ENCODE measurements around the gene EXOC6B. TPM values are rescaled to one million over a fixed set of nuclear protein-coding genes. Genes with fewer than 3 reads are reported as not detected.
A peak's percentile ranks its signal among the peaks of the same experiment; 100 is the strongest.

EXOC6B gene
- total and polyA plus RNA-seq, 8 donors, result 2.4 to 19.2 (median 11.3) TPM

DNA sequence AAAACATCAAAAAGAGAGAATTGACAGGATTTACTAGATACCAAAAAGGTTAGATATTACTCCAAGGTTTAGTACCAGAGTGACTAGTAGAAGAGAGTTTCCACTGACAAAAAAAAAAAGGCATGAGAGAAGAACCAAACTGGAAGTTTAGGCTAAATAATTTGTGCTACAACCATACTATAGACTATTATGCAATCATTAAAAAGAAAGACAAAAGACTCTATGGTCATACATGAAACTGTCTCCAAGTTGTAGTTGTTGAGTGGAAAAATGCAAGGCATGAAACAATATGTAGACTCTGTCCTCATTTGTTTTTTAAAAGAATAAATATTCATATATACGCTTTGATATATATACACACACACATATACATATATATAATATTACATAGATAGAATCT is 1.7 kb upstream of the EXOC6B start:
- FAIRE-seq, result no peak
- H3K4me1 ChIP-seq, result peaks cover 0 to 10% (median 0%) of the 10 kb centered on the region in 3 donors

DNA sequence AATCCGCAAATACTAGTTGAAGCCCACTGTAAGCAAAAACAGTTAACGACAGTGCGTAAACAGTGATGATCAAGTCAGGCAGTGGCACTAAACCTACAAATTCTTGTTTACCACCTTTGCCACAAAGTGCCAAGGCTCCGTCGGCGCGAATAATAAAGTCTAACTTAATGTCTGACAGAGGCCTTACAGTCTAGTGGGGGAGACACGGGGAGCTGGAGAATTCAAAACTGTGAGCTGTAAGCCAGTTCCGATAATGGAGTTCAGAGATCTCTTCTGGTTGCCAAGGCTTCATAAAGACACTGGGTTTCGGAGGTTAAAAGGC is 284 bp upstream of the EXOC6B start:
- intact Hi-C loops (cut with DNase I), result no loop called here
- Histone ChIP-seq H3K4me3 (peak overlapping the region in 2 of 4 donors; percentile 87 to 93), H3K27ac (no peak overlapping the region), H3K36me3 (no peaks in the 10 kb centered on the region), H3K9me3 (no peaks in the 10 kb centered on the region), H3K27me3 (no peaks in the 10 kb centered on the region), H3K4me1 (peaks cover 0 to 10% (median 0%) of the 10 kb centered on the region in 3 donors)
- no peak for DNase-seq
- TF ChIP-seq CTCF (IDR thresholded peaks at IDR 0.05), result no peak
- WGBS, 2 donors, result 58 to 59% methylated on average over 10 of the region's 10 CpGs
- FAIRE-seq, result no peak
- ATAC-seq, result no peak

More for the DNA sequence above, 1.7 kb upstream of the EXOC6B start:
- Histone ChIP-seq H3K36me3 (no peaks in the 10 kb centered on the region), H3K9me3 (no peaks in the 10 kb centered on the region), H3K27me3 (no peaks in the 10 kb centered on the region), H3K27ac (no peak overlapping the region), H3K4me3 (no peak overlapping the region)
- intact Hi-C loops (cut with DNase I), result no loop called here
- no peak for TF ChIP-seq CTCF (IDR thresholded peaks at IDR 0.05)
- 81 to 96% methylated on average over 1 of the region's 1 CpG for WGBS, 2 donors
- DNase-seq (no peak), ATAC-seq (no peak)

DNA sequence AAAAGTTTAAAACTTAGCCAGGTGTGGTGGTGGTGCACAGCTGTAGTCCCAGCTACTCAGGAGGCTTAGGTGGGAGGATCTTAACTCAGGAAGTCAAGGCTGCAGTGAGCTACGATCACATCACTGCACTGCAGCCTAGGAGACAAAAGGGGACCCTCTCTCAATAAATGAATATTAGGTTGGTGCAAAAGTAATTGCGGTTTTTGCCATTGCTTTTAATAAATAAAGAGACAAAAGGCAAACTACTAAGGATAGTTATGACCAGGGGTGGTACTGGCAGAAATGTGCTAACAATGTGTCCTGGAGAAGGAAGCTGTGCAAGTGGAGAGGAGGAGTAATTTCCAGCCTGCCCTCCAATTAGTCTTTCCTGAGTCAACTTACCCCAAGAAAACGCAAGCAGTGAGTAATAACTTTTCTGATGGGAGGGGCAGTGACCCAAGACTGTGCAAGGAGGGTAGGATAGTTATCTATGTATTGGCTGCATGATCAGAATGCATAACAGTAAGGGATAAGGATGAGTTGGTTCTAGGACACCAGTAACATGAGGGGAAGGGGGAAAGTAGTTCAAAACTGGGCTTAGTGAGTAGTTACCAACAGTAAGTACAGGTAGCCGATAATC is 1.5 kb downstream of the EXOC6B start:
- H3K4me1 ChIP-seq, result peaks cover 0 to 10% (median 0%) of the 10 kb centered on the region in 3 donors
- TF ChIP-seq CTCF (IDR thresholded peaks at IDR 0.05), result no peak
- intact Hi-C loops (cut with DNase I), result no loop called here
- no peak overlapping the region for H3K27ac ChIP-seq
- 64 to 70% methylated on average over 4 of the region's 4 CpGs for WGBS, 2 donors
- no peaks in the 10 kb centered on the region for H3K9me3 ChIP-seq
- DNase-seq (no peak), FAIRE-seq (no peak), ATAC-seq (no peak)
- H3K36me3 ChIP-seq, result no peaks in the 10 kb centered on the region
- H3K4me3 ChIP-seq, result peak overlapping the region in 2 of 4 donors; percentile 87 to 93
- H3K27me3 ChIP-seq, result no peaks in the 10 kb centered on the region

DNA sequence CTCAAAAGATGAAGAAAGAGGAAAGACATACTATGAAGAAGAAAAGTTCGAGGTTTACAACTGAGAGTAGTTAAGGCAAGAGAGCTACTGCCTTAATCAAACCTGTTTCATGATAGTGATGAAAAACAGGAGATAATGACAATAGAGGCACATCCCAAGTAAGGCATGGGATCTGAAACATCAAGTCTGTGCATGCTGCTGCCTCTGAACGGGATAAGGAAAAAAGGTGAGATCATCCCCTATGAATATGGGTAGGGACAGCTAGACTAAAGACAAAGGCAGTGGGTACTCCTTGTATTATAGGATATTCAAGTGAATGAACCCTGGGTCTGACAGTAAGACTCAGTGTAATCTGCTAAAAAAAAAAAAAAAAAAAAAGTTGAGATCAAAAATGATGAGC is 3.0 kb downstream of the EXOC6B start:
- Histone ChIP-seq H3K4me1 (peaks cover 0 to 10% (median 0%) of the 10 kb centered on the region in 3 donors), H3K27me3 (no peaks in the 10 kb centered on the region), H3K4me3 (no peak overlapping the region), H3K27ac (no peak overlapping the region), H3K9me3 (no peaks in the 10 kb centered on the region), H3K36me3 (no peaks in the 10 kb centered on the region)
- 75 to 86% methylated on average over 2 of the region's 2 CpGs for WGBS, 2 donors
- no peak for ATAC-seq
- no peak for FAIRE-seq
- TF ChIP-seq CTCF (IDR thresholded peaks at IDR 0.05), result no peak
- no peak for DNase-seq
- intact Hi-C loops (cut with DNase I), result no loop called here

DNA sequence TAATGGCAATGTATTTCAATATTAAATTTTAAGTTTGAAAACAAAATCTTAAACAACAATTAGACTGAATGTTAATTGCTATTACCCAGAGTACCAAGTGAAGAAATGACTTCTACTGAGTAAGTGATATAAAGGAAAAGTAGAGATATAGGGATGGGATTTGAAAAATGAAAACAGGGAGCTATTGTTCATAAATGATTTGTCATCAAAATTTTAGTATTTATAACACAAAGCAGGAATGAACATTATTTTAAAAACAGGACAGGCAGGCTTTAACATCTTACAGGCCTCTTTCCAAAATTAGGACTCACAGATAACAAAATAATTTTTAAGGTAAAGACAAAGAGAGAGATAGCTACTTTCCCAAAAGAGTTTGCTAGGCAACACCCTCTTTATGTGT is 3.9 kb downstream of the EXOC6B start:
- Histone ChIP-seq H3K4me1 (peaks cover 0 to 10% (median 2%) of the 10 kb centered on the region in 3 donors), H3K27me3 (no peaks in the 10 kb centered on the region), H3K4me3 (no peak overlapping the region), H3K27ac (no peak overlapping the region), H3K36me3 (no peaks in the 10 kb centered on the region), H3K9me3 (no peaks in the 10 kb centered on the region)
- DNase-seq (no peak), FAIRE-seq (no peak), ATAC-seq (no peak)
- intact Hi-C loops (cut with DNase I), result no loop called here
- TF ChIP-seq CTCF (IDR thresholded peaks at IDR 0.05), result no peak

All from pancreas (tissue), 10 donors.